ENCODE measurements around the gene ZNF235. TPM values are rescaled to one million over a fixed set of nuclear protein-coding genes. Genes with fewer than 3 reads are reported as not detected.

ZNF235 gene
- total RNA-seq, 2 experiments from 2014 or later = 2.7 to 3.6 TPM

GRCh38 chr19:44332145-44332544 lies 27.3 kb upstream of the ZNF235 start:
- Mint-ChIP-seq H3K36me3 (ENCODE audit: low read depth) (peaks cover 23% of the 10 kb centered on the region), H3K4me3 (no peak overlapping the region), H3K4me1 (ENCODE audit: low read depth) (no peaks in the 10 kb centered on the region), H3K27me3 (no peaks in the 10 kb centered on the region), H3K9me3 (peaks cover 45% of the 10 kb centered on the region), H3K27ac (no peak overlapping the region)
- no peak for TF ChIP-seq CTCF (IDR thresholded peaks at IDR 0.05)
- POLR2A ChIA-PET = no interaction called here
- DNase-seq (no peak), ATAC-seq (no peak)
- CTCF ChIA-PET = no interaction called here
- intact Hi-C loops (cut with micrococcal nuclease) = no loop called here

GRCh38 chr19:44315883-44316282 lies 11.1 kb upstream of the ZNF235 start:
- H3K27me3 Mint-ChIP-seq = peaks cover 11% of the 10 kb centered on the region
- H3K36me3 Mint-ChIP-seq (ENCODE audit: low read depth) = peaks cover 1% of the 10 kb centered on the region
- ChIA-PET CTCF (no interaction called here), POLR2A (no interaction called here)
- no peaks in the 10 kb centered on the region for H3K4me1 Mint-ChIP-seq (ENCODE audit: low read depth)
- peaks cover 23% of the 10 kb centered on the region for H3K9me3 Mint-ChIP-seq
- H3K4me3 Mint-ChIP-seq = no peak overlapping the region
- H3K27ac Mint-ChIP-seq = no peak overlapping the region
- intact Hi-C loops (cut with micrococcal nuclease) = no loop called here
- no peak for TF ChIP-seq CTCF (IDR thresholded peaks at IDR 0.05)
- DNase-seq = no peak
- no peak for ATAC-seq

- POLR2A ChIA-PET = no interaction called here
- intact Hi-C loops (cut with micrococcal nuclease) = no loop called here
- TF ChIP-seq CTCF (IDR thresholded peaks at IDR 0.05) = no peak
- ATAC-seq = no peak
- Mint-ChIP-seq H3K36me3 (ENCODE audit: low read depth) (peaks cover 1% of the 10 kb centered on the region), H3K9me3 (peaks cover 22% of the 10 kb centered on the region), H3K4me1 (ENCODE audit: low read depth) (no peaks in the 10 kb centered on the region), H3K27me3 (peaks cover 16% of the 10 kb centered on the region), H3K4me3 (no peak overlapping the region), H3K27ac (no peak overlapping the region)
- CTCF ChIA-PET = no interaction called here
- DNase-seq = no peak
Measured at GRCh38 chr19:44313231-44313630, 8.4 kb upstream of the ZNF235 start.

GRCh38 chr19:44308011-44308410 lies 3.2 kb upstream of the ZNF235 start:
- intact Hi-C loops (cut with micrococcal nuclease) = loop anchor here (10.0 kb wide), 1 partner anchor 93 kb away; the partner anchor contains the start of gene ZNF227
- H3K36me3 Mint-ChIP-seq (ENCODE audit: low read depth) = peaks cover 2% of the 10 kb centered on the region
- peaks cover 7% of the 10 kb centered on the region for H3K27me3 Mint-ChIP-seq
- ATAC-seq = no peak
- no peak overlapping the region for H3K4me3 Mint-ChIP-seq
- CTCF ChIA-PET = no interaction called here
- POLR2A ChIA-PET = no interaction called here
- peaks cover 20% of the 10 kb centered on the region for H3K9me3 Mint-ChIP-seq
- TF ChIP-seq CTCF (IDR thresholded peaks at IDR 0.05) = no peak
- H3K27ac Mint-ChIP-seq = no peak overlapping the region
- H3K4me1 Mint-ChIP-seq (ENCODE audit: low read depth) = peaks cover 20% of the 10 kb centered on the region
- DNase-seq = no peak

- H3K27me3 Mint-ChIP-seq = peaks cover 5% of the 10 kb centered on the region
- no peak for TF ChIP-seq CTCF (IDR thresholded peaks at IDR 0.05)
- intact Hi-C loops (cut with micrococcal nuclease) = loop anchor here (10.0 kb wide), 1 partner anchor 91 kb away; the partner anchor contains the start of gene ZNF227
- peaks cover 20% of the 10 kb centered on the region for H3K4me1 Mint-ChIP-seq (ENCODE audit: low read depth)
- ChIA-PET CTCF (interaction anchor here (0.6 kb wide), 1 partner anchor 375 kb away, joined by 4 read pairs; no protein-coding TSS in a partner anchor), POLR2A (no interaction called here)
- H3K36me3 Mint-ChIP-seq (ENCODE audit: low read depth) = peaks cover 12% of the 10 kb centered on the region
- no peak for DNase-seq
- peaks cover 18% of the 10 kb centered on the region for H3K9me3 Mint-ChIP-seq
- H3K4me3 Mint-ChIP-seq = no peak overlapping the region
- ATAC-seq = no peak
- H3K27ac Mint-ChIP-seq = no peak overlapping the region
Measured at GRCh38 chr19:44306283-44306682, 1.5 kb upstream of the ZNF235 start.
